ENCODE results near the gene GPR39. TPM values are rescaled to one million over a fixed set of nuclear protein-coding genes. Genes with fewer than 3 reads are reported as not detected.

The GPR39 gene
- polyA plus RNA-seq, 2 of the 4 experiments (the other 2 are of a cell fraction) = 11.3 to 11.8 TPM

DNA sequence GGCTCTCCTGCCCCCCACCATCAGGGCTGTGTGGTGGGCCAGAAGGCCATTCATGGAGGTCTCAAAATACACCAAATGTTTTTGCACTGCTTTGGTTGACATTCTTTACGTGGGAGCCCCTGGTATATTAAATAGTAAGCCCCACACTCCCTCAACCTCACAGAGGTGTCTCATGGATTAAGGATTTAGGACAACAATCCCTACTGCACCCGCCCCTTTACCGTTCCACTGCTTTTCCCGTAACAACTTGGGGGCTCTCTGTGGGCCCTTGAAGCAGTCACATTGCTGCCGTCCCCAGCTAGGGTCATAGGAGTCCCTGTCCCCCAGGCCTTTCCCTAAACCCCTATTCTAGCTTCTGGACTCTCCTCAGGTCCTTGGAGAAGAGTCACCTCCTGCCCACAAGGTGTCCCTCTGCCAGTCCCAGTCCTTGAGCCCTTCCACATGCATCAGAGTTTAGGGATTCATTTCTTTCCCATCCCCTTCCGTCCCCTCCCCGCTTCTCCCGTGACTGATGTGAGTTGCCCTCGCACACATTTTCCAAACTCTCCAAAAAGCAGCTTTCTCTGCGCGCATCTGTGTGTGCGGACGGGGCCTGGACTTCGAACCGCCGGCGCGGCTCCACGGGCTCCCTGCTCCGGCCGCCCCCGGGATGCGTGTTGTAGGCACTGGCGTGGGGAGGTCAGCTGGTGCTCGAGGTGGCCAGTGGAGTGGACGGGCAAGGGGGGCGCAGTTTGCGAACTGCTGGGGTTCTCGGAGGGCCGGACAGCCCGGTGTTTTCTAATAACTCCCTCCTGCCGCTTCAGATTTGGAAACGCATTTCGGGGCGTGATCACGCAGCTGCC is 168.6 kb downstream of the GPR39 start:
- FAIRE-seq (no peak), DNase-seq (ENCODE audit: low read depth in 1 of 2, low spot score in 1 of 2) (no peak), ATAC-seq (no peak)
- no peak overlapping the region for H3K4me3 ChIP-seq
- POLR2A ChIA-PET = no interaction called here
- no peak overlapping the region for H3K4me2 ChIP-seq
- no peaks in the 10 kb centered on the region for H3K4me1 ChIP-seq
- WGBS (ENCODE audit: missing lambda C conversion rate) = 96% methylated on average over 36 of the region's 36 CpGs
- no peaks in the 10 kb centered on the region for H3K9me3 ChIP-seq
- no peak overlapping the region for H3K27ac ChIP-seq
- CTCF ChIA-PET = no interaction called here
- TF ChIP-seq, protein P1, sequence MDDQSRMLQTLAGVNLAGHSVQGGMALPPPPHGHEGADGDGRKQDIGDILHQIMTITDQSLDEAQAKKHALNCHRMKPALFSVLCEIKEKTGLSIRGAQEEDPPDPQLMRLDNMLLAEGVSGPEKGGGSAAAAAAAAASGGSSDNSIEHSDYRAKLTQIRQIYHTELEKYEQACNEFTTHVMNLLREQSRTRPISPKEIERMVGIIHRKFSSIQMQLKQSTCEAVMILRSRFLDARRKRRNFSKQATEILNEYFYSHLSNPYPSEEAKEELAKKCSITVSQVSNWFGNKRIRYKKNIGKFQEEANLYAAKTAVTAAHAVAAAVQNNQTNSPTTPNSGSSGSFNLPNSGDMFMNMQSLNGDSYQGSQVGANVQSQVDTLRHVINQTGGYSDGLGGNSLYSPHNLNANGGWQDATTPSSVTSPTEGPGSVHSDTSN (IDR thresholded peaks at IDR 0.05) = no peak
- TF ChIP-seq FOSL2 (IDR thresholded peaks at IDR 0.05) (no peak), FOSL2 (CRISPR knock-in tag; IDR thresholded peaks at IDR 0.05) (no peak), EHF (CRISPR knock-in tag; IDR thresholded peaks at IDR 0.05) (no peak), FOSB (CRISPR knock-in tag; IDR thresholded peaks at IDR 0.05) (no peak), SREBF2 (IDR thresholded peaks at IDR 0.05) (no peak), HOXA7 (CRISPR knock-in tag; IDR thresholded peaks at IDR 0.05) (no peak), HOXB13 (CRISPR knock-in tag; IDR thresholded peaks at IDR 0.05; ENCODE audit: low read depth) (no peak), MYC (IDR thresholded peaks at IDR 0.05; ENCODE audit: borderline replicate concordance, low read length) (no peak)
- TF ChIP-seq, protein P2, sequence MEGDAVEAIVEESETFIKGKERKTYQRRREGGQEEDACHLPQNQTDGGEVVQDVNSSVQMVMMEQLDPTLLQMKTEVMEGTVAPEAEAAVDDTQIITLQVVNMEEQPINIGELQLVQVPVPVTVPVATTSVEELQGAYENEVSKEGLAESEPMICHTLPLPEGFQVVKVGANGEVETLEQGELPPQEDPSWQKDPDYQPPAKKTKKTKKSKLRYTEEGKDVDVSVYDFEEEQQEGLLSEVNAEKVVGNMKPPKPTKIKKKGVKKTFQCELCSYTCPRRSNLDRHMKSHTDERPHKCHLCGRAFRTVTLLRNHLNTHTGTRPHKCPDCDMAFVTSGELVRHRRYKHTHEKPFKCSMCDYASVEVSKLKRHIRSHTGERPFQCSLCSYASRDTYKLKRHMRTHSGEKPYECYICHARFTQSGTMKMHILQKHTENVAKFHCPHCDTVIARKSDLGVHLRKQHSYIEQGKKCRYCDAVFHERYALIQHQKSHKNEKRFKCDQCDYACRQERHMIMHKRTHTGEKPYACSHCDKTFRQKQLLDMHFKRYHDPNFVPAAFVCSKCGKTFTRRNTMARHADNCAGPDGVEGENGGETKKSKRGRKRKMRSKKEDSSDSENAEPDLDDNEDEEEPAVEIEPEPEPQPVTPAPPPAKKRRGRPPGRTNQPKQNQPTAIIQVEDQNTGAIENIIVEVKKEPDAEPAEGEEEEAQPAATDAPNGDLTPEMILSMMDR (IDR thresholded peaks at IDR 0.05) = no peak
- TF ChIP-seq, protein P3, sequence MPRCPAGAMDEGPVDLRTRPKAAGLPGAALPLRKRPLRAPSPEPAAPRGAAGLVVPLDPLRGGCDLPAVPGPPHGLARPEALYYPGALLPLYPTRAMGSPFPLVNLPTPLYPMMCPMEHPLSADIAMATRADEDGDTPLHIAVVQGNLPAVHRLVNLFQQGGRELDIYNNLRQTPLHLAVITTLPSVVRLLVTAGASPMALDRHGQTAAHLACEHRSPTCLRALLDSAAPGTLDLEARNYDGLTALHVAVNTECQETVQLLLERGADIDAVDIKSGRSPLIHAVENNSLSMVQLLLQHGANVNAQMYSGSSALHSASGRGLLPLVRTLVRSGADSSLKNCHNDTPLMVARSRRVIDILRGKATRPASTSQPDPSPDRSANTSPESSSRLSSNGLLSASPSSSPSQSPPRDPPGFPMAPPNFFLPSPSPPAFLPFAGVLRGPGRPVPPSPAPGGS (IDR thresholded peaks at IDR 0.05) = no peak
- TF ChIP-seq, protein P4, sequence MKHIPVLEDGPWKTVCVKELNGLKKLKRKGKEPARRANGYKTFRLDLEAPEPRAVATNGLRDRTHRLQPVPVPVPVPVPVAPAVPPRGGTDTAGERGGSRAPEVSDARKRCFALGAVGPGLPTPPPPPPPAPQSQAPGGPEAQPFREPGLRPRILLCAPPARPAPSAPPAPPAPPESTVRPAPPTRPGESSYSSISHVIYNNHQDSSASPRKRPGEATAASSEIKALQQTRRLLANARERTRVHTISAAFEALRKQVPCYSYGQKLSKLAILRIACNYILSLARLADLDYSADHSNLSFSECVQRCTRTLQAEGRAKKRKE (CRISPR knock-in tag; IDR thresholded peaks at IDR 0.05; ENCODE audit: low read depth) = no peak

DNA sequence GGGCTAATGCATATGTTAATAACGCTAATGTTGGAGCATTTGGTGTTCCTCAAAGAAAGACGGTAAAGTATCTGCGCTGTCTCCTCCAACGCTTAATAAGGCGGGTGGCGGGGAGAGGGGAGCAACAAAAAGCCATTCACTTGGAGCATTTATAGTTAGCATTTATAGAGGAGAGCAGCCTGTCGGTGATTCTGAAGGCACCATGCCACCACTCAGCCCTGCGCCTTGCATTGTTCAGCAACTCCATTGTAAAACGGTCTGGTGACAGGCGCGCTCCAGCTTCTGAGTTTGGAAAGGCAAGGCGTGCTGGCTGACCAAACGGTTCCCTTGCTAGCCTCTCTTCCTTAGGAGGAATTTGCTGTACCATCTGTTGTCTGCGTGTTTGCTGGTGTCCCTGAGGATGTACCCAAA is 169.5 kb downstream of the GPR39 start:
- no peak for FAIRE-seq
- ATAC-seq = no peak
- WGBS (ENCODE audit: missing lambda C conversion rate) = 91% methylated on average over 14 of the region's 14 CpGs
- DNase-seq (ENCODE audit: low read depth in 1 of 2, low spot score in 1 of 2) = no peak
- Histone ChIP-seq H3K4me2 (no peak overlapping the region), H3K4me3 (no peak overlapping the region), H3K9me3 (no peaks in the 10 kb centered on the region), H3K4me1 (no peaks in the 10 kb centered on the region), H3K27ac (no peak overlapping the region)
- no peak for TF ChIP-seq HDAC2 (IDR thresholded peaks at IDR 0.05)
- TF ChIP-seq HEYL (CRISPR knock-in tag; IDR thresholded peaks at IDR 0.05) = no peak
- no peak for TF ChIP-seq JUN (IDR thresholded peaks at IDR 0.05)
- no peak for TF ChIP-seq FOSL2 (IDR thresholded peaks at IDR 0.05)
- TF ChIP-seq FOSL2 (CRISPR knock-in tag; IDR thresholded peaks at IDR 0.05) = no peak
- TF ChIP-seq CBX8 (IDR thresholded peaks at IDR 0.05) = no peak
- no peak for TF ChIP-seq CBX2 (IDR thresholded peaks at IDR 0.05; ENCODE audit: borderline replicate concordance, low read depth)
- TF ChIP-seq, protein P5, sequence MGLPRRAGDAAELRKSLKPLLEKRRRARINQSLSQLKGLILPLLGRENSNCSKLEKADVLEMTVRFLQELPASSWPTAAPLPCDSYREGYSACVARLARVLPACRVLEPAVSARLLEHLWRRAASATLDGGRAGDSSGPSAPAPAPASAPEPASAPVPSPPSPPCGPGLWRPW (IDR thresholded peaks at IDR 0.05) = no peak
- no peak for TF ChIP-seq EP300 (IDR thresholded peaks at IDR 0.05)
- TF ChIP-seq JUNB (IDR thresholded peaks at IDR 0.05) = no peak
- TF ChIP-seq POLR2AphosphoS2 (conservative IDR thresholded peaks at IDR 0.05; ENCODE audit: low read length) = no peak
- no peak for TF ChIP-seq NR3C1 (IDR thresholded peaks at IDR 0.05)
- no peak for TF ChIP-seq MAZ (IDR thresholded peaks at IDR 0.05; ENCODE audit: borderline replicate concordance, low read depth, low read length)
- TF ChIP-seq, protein P1 (IDR thresholded peaks at IDR 0.05) = no peak
- TF ChIP-seq, protein P6, sequence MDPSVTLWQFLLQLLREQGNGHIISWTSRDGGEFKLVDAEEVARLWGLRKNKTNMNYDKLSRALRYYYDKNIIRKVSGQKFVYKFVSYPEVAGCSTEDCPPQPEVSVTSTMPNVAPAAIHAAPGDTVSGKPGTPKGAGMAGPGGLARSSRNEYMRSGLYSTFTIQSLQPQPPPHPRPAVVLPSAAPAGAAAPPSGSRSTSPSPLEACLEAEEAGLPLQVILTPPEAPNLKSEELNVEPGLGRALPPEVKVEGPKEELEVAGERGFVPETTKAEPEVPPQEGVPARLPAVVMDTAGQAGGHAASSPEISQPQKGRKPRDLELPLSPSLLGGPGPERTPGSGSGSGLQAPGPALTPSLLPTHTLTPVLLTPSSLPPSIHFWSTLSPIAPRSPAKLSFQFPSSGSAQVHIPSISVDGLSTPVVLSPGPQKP (IDR thresholded peaks at IDR 0.05; ENCODE audit: low read depth, low read length) = no peak
- TF ChIP-seq ZFP36 (IDR thresholded peaks at IDR 0.05; ENCODE audit: borderline replicate concordance, partially characterized antibody) = no peak
- TF ChIP-seq CHD4 (IDR thresholded peaks at IDR 0.05; ENCODE audit: borderline replicate concordance) = no peak
- CTCF ChIA-PET = interaction anchor here (0.6 to 0.9 kb wide), 2 partner anchors 12 to 586 kb away, joined by 3 to 4 read pairs; no protein-coding TSS in a partner anchor
- POLR2A ChIA-PET = no interaction called here

Data from A549 (cell line).